Pancreas (tissue), 10 donors: ENCODE data around the gene OR5J2. TPM values are rescaled to one million over a fixed set of nuclear protein-coding genes. Genes with fewer than 3 reads are reported as not detected.
"Not testable (repeated sequence)": the region's sequence is repeated elsewhere in the genome, so short reads cannot be mapped to it uniquely, and the experiment has no call there.

Source experiments
- ATAC-seq, 4 donors: fragments of 200-7000 bp; cut with Tn5 transposase; one replicate each; pipeline versions ENCODE4 v1.8.0 to v1.9.1; 2020; ENCODE audit warnings: mild to moderate bottlenecking in 4 of 4, moderate library complexity in 4 of 4
- DNase-seq, 6 donors: peaks; one replicate each; pipeline ENCODE4 v3.0.0-alpha.2; 2020
- FAIRE-seq: peaks from 2 replicates; lab custom pipeline; 2012; peaks lifted over from hg19 to GRCh38; lab: Jason Lieb, UNC
- H3K27ac ChIP-seq, 4 donors: fragments of 200-600 bp; sonication (generic); 1 replicate in 3 of 4; 2 replicates in 1 of 4; pipeline versions ENCODE4 v1.5.0 to v1.8.0; 2020
- H3K27me3 ChIP-seq, 4 donors: fragments of 200-600 bp; one replicate each; pipeline ENCODE4 v1.8.0; 2021
- H3K36me3 ChIP-seq, 3 donors: fragments of 200-600 bp; sonication (generic) in 1 of 3; one replicate each; pipeline versions ENCODE4 v1.5.0 to v1.8.0; 2020 to 2021
- H3K4me1 ChIP-seq, 3 donors: fragments of 200-600 bp; one replicate each; pipeline ENCODE4 v1.8.0; 2021
- H3K4me3 ChIP-seq, 4 donors: fragments of 200-600 bp; sonication (generic) in 2 of 4; one replicate each; pipeline versions ENCODE4 v1.5.0 to v1.8.0; 2020 to 2021
- H3K9me3 ChIP-seq, 4 donors: fragments of 200-600 bp; one replicate each; pipeline ENCODE4 v1.8.0; 2021
- CTCF ChIP-seq, 4 donors: fragments of 200-600 bp; sonication (generic) in 3 of 4; IDR thresholded peaks; one replicate each; pipeline versions ENCODE4 v1.5.0 to v1.8.0; 2021; ENCODE audit warnings: antibody characterized with exemption in 4 of 4
- WGBS, 2 donors: extraction: QIAGEN DNeasy Blood & Tissue Kit; methylation state at CpG; one replicate each; pipeline ENCODE4 v1.1.7; 2013; 5-methylcytosine and 5-hydroxymethylcytosine counted together
- intact Hi-C, 3 donors: fragments of 100-400 bp; cut with DNase I; formaldehyde crosslinking; loops; one replicate each; pipeline versions ENCODE4 v1.11.1 to v1.14.2; 2022
- polyA plus RNA-seq, 2 donors: library from polyadenylated mRNA; stranded (reverse); fragments of 200-250 nt; gene quantifications; one replicate each; pipeline ENCODE4 v1.2.3, GENCODE V29; 2013
- total RNA-seq, 6 donors: library from RNA; stranded (reverse); fragmentation: NEBNext Ultra II Directional in 4 of 6; extraction: Animal tissue kit (Norgen Biotek cat#: 25700) in 4 of 6; gene quantifications; one replicate each; pipeline versions ENCODE4 v1.2.1 to v1.2.4, GENCODE V29; 2021 to 2023
- donor health status: healthy with polysubstance abuse.
- donor health status: DM: no; HTN: no; CAD: no; lungs with moderate emphysema.
- donor health status: DM: no; HTN: no; CAD: no.
- donor health status: control.
- donor health status: control.
- donor health status: Bipolar disorder and iron deficiency.
- donor health status: DM: yes; HTN: yes; CAD: no.
- donor health status: DM: no; HTN: no; CAD: no.
- donor health status: DM: no; HTN: no; CAD: no.
- donor health status: DM: yes; HTN: yes; CAD: no.

OR5J2 gene
- total and polyA plus RNA-seq, 8 donors: not detected

GRCh38 chr11:56196705-56197104 lies 20.3 kb downstream of the OR5J2 start:
- no peak for DNase-seq
- Histone ChIP-seq H3K4me1 (no peaks in the 10 kb centered on the region), H3K36me3 (no peaks in the 10 kb centered on the region), H3K27ac (no peak overlapping the region), H3K27me3 (no peaks in the 10 kb centered on the region), H3K9me3 (peaks cover 0 to 3% (median 0%) of the 10 kb centered on the region in 4 donors), H3K4me3 (no peak overlapping the region)
- no peak for FAIRE-seq
- WGBS, 2 donors: 65 to 77% methylated on average over 3 of the region's 3 CpGs
- intact Hi-C loops: no loop called here
- no peak for ATAC-seq
- TF ChIP-seq CTCF (IDR thresholded peaks at IDR 0.05): no peak

GRCh38 chr11:56197367-56197766 lies 20.9 kb downstream of the OR5J2 start:
- WGBS, 2 donors: 52 to 54% methylated on average over 2 of the region's 2 CpGs
- no peak for ATAC-seq
- no peak for DNase-seq
- H3K4me1 ChIP-seq: no peaks in the 10 kb centered on the region
- no peak for TF ChIP-seq CTCF (IDR thresholded peaks at IDR 0.05)
- intact Hi-C loops: no loop called here
- no peaks in the 10 kb centered on the region for H3K36me3 ChIP-seq
- FAIRE-seq: no peak
- no peak overlapping the region for H3K4me3 ChIP-seq
- H3K27me3 ChIP-seq: no peaks in the 10 kb centered on the region
- no peaks in the 10 kb centered on the region for H3K9me3 ChIP-seq
- H3K27ac ChIP-seq: no peak overlapping the region

- H3K27me3 ChIP-seq: no peaks in the 10 kb centered on the region
- H3K4me1 ChIP-seq: no peaks in the 10 kb centered on the region
- no peaks in the 10 kb centered on the region for H3K36me3 ChIP-seq
- H3K4me3 ChIP-seq: no peak overlapping the region
- no peaks in the 10 kb centered on the region for H3K9me3 ChIP-seq
- intact Hi-C loops: no loop called here
- no peak for TF ChIP-seq CTCF (IDR thresholded peaks at IDR 0.05)
- no peak for ATAC-seq
- H3K27ac ChIP-seq: no peak overlapping the region
- FAIRE-seq: no peak
- 40 to 42% methylated on average over 1 of the region's 1 CpG for WGBS, 2 donors
- DNase-seq: no peak
Observed at GRCh38 chr11:56207790-56208189, 31.4 kb downstream of the OR5J2 start.

DNA sequence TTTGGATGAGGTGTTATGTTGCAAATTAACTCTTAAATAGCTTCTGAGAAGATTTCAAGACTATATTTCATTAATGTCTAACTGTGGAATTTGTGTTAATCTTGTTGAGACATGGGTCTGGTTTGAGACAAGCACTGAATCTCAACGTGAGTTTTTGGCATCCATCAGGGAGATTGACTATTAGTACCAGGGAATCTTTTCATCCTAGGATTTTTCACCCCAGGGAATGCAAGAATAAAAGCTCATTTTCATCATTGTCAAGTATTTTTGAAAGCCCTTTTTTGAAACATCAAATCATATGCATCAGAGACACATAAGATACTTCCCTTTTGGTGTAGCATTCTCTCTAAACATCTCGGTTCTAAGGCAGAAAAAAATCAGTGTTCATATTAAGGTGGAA lies 38.1 kb downstream of the OR5J2 start:
- ATAC-seq: no peak
- FAIRE-seq: no peak
- intact Hi-C loops: no loop called here

GRCh38 chr11:56219735-56220134 lies 43.3 kb downstream of the OR5J2 start:
- DNase-seq, H3K4me1 ChIP-seq, ATAC-seq, H3K27ac ChIP-seq, H3K4me3 ChIP-seq, H3K27me3 ChIP-seq, FAIRE-seq, H3K36me3 ChIP-seq, H3K9me3 ChIP-seq, intact Hi-C loops: not testable (repeated sequence)
- WGBS, 2 donors: 64 to 74% methylated on average over 5 of the region's 5 CpGs

More for the DNA sequence above, 38.1 kb downstream of the OR5J2 start:
- WGBS, 2 donors: 34 to 45% methylated on average over 2 of the region's 2 CpGs
- Histone ChIP-seq H3K36me3 (no peaks in the 10 kb centered on the region), H3K27ac (no peak overlapping the region), H3K27me3 (no peaks in the 10 kb centered on the region), H3K4me3 (no peak overlapping the region), H3K9me3 (no peaks in the 10 kb centered on the region), H3K4me1 (no peaks in the 10 kb centered on the region)
- TF ChIP-seq CTCF (IDR thresholded peaks at IDR 0.05): no peak
- DNase-seq: no peak

Other genes with a start within 250 kb of the OR5J2 start
- not detected for gene OR5I1, start 240.2 kb upstream of the OR5J2 start, total RNA-seq
- gene OR5I1, start 240.2 kb upstream of the OR5J2 start, polyA plus RNA-seq: not detected
- not detected for gene OR10AG1, start 206.7 kb upstream of the OR5J2 start, total RNA-seq
- gene OR10AG1, start 206.7 kb upstream of the OR5J2 start, polyA plus RNA-seq: not detected
- not detected for gene OR5F1, start 182.0 kb upstream of the OR5J2 start, total RNA-seq
- not detected for gene OR5F1, start 182.0 kb upstream of the OR5J2 start, polyA plus RNA-seq
- not detected for gene OR5AS1, start 149.0 kb upstream of the OR5J2 start, total RNA-seq
- gene OR5AS1, start 149.0 kb upstream of the OR5J2 start, polyA plus RNA-seq: not detected
- not detected for gene OR8I2, start 83.3 kb upstream of the OR5J2 start, total RNA-seq
- gene OR8I2, start 83.3 kb upstream of the OR5J2 start, polyA plus RNA-seq: not detected
- not detected for gene OR8H2, start 72.9 kb upstream of the OR5J2 start, total RNA-seq
- not detected for gene OR8H2, start 72.9 kb upstream of the OR5J2 start, polyA plus RNA-seq
- gene OR8H3, start 54.2 kb upstream of the OR5J2 start, total RNA-seq: not detected
- not detected for gene OR8H3, start 54.2 kb upstream of the OR5J2 start, polyA plus RNA-seq
- gene OR8J3, start 36.4 kb upstream of the OR5J2 start, total RNA-seq: not detected
- gene OR8J3, start 36.4 kb upstream of the OR5J2 start, polyA plus RNA-seq: not detected
- gene OR8K5, start 16.3 kb upstream of the OR5J2 start, total RNA-seq: not detected
- gene OR8K5, start 16.3 kb upstream of the OR5J2 start, polyA plus RNA-seq: not detected
- gene OR5T2, start 57.6 kb downstream of the OR5J2 start, total RNA-seq: not detected
- gene OR5T2, start 57.6 kb downstream of the OR5J2 start, polyA plus RNA-seq: not detected
- not detected for gene OR5T3, start 75.6 kb downstream of the OR5J2 start, total RNA-seq
- not detected for gene OR5T3, start 75.6 kb downstream of the OR5J2 start, polyA plus RNA-seq
- not detected for gene OR5T1, start 97.5 kb downstream of the OR5J2 start, total RNA-seq
- gene OR5T1, start 97.5 kb downstream of the OR5J2 start, polyA plus RNA-seq: not detected
- not detected for gene OR8H1, start 115.6 kb downstream of the OR5J2 start, total RNA-seq
- not detected for gene OR8H1, start 115.6 kb downstream of the OR5J2 start, polyA plus RNA-seq
- not detected for gene OR8K3, start 138.5 kb downstream of the OR5J2 start, total RNA-seq
- not detected for gene OR8K3, start 138.5 kb downstream of the OR5J2 start, polyA plus RNA-seq
- gene OR8K1, start 169.4 kb downstream of the OR5J2 start, total RNA-seq: not detected
- gene OR8K1, start 169.4 kb downstream of the OR5J2 start, polyA plus RNA-seq: not detected
- not detected for gene OR8J1, start 177.7 kb downstream of the OR5J2 start, total RNA-seq
- not detected for gene OR8J1, start 177.7 kb downstream of the OR5J2 start, polyA plus RNA-seq
- not detected for gene OR8U1, start 199.0 kb downstream of the OR5J2 start, total RNA-seq
- gene OR8U1, start 199.0 kb downstream of the OR5J2 start, polyA plus RNA-seq: under 1 TPM in 1 of 2 donors, not detected in 1; 0.09 TPM
- not detected for gene OR5AL1, start 236.1 kb downstream of the OR5J2 start, total RNA-seq
- not detected for gene OR5AL1, start 236.1 kb downstream of the OR5J2 start, polyA plus RNA-seq